Prostate gland (tissue), 2 donors: ENCODE measurements around the gene EFCAB9.

ENCODE experiments used
- CTCF ChIP-seq, 4 experiments: fragments of 200-600 bp in 2 of 4; fragments of 450-650 bp in 2 of 4; sonication (generic) in 2 of 4; IDR thresholded peaks; 1 replicate in 3 of 4; 2 replicates in 1 of 4; pipeline ENCODE4 v1.5.1; 2016 to 2019; ENCODE audit warnings: antibody characterized with exemption in 4 of 4, mild to moderate bottlenecking in 2 of 4, moderate library complexity in 2 of 4
- POLR2A ChIP-seq: fragments of 450-650 bp; IDR thresholded peaks from one replicate; pipeline ENCODE4 v1.6.1; 2016; ENCODE audit warnings: antibody characterized with exemption, mild to moderate bottlenecking

GRCh38 chr5:172200476-172200875 is 6.5 kb downstream of the EFCAB9 start:
- TF ChIP-seq CTCF (IDR thresholded peaks at IDR 0.05): no peak
- no peak for TF ChIP-seq POLR2A
